ENCODE measurements around the gene NISCH. TPM values are rescaled to one million over a fixed set of nuclear protein-coding genes. Genes with fewer than 3 reads are reported as not detected.

Gene NISCH
- total RNA-seq, 1 experiment from 2014 or later: 45.7 TPM

- no peak for DNase-seq (ENCODE audit: low read depth)
Measured at GRCh38 chr3:52537165-52537620, 81.8 kb downstream of the NISCH start.

- DNase-seq (ENCODE audit: low read depth): no peak
Measured at GRCh38 chr3:52537726-52538421, 82.5 kb downstream of the NISCH start.

- no peak for DNase-seq (ENCODE audit: low read depth)
Measured at GRCh38 chr3:52539010-52539653, 83.7 kb downstream of the NISCH start.

- DNase-seq (ENCODE audit: low read depth): no peak
Measured at GRCh38 chr3:52541050-52541449, 85.6 kb downstream of the NISCH start.

Other genes with a start within 250 kb of the NISCH start
- gene TLR9, start 230.0 kb upstream of the NISCH start, total RNA-seq (2014; rRNA removed): under 0.01 TPM in 1 of 2 replicates, not detected in the other
- gene TWF2, start 216.4 kb upstream of the NISCH start, total RNA-seq (2014; rRNA removed): 136 and 145 TPM in 2 replicates
- gene PPM1M, start 209.8 kb upstream of the NISCH start, total RNA-seq (2014; rRNA removed): 16.0 and 22.3 TPM in 2 replicates
- gene WDR82, start 177.0 kb upstream of the NISCH start, total RNA-seq (2014; rRNA removed): 44.5 and 58.0 TPM in 2 replicates
- 13.0 and 20.4 TPM in 2 replicates for gene GLYCTK, start 167.8 kb upstream of the NISCH start, total RNA-seq (2014; rRNA removed)
- 0.71 and 2.1 TPM in 2 replicates for gene DNAH1, start 139.3 kb upstream of the NISCH start, total RNA-seq (2014; rRNA removed)
- gene BAP1, start 45.6 kb upstream of the NISCH start, total RNA-seq (2014; rRNA removed): 79.2 and 99.6 TPM in 2 replicates
- gene PHF7, start 44.9 kb upstream of the NISCH start, total RNA-seq (2014; rRNA removed): 3.5 and 6.9 TPM in 2 replicates
- not detected in 2 replicates for gene SEMA3G, start 10.5 kb upstream of the NISCH start, total RNA-seq (2014; rRNA removed)
- gene TNNC1, start 1.6 kb upstream of the NISCH start, total RNA-seq (2014; rRNA removed): 1.5 and 8.2 TPM in 2 replicates
- gene STAB1, start 39.7 kb downstream of the NISCH start, total RNA-seq (2014; rRNA removed): under 0.01 TPM in 1 of 2 replicates, not detected in the other
- 118 and 133 TPM in 2 replicates for gene NT5DC2, start 78.3 kb downstream of the NISCH start, total RNA-seq (2014; rRNA removed)
- gene UQCC5, start 81.0 kb downstream of the NISCH start, total RNA-seq (2014; rRNA removed): 1.1 and 1.7 TPM in 2 replicates
- 58.0 and 65.4 TPM in 2 replicates for gene PBRM1, start 230.3 kb downstream of the NISCH start, total RNA-seq (2014; rRNA removed)
- 119 and 148 TPM in 2 replicates for gene GNL3, start 230.4 kb downstream of the NISCH start, total RNA-seq (2014; rRNA removed)

All from LHCN-M2 (cell line).